HCT116 (cell line): ENCODE data around the gene ZNF76. TPM values are rescaled to one million over a fixed set of nuclear protein-coding genes. Genes with fewer than 3 reads are reported as not detected.

Source experiments
- ATAC-seq: fragments of 200-7000 bp; cut with Tn5 transposase; 2 replicates; pipeline ENCODE4 v1.9.1; 2020; ENCODE audit warnings: mild to moderate bottlenecking, moderate library complexity
- BruUV-seq: library from RNA; stranded (reverse); fragments of 400-500 nt; replicated peaks from 2 replicates; lab custom pipeline; 2021; lab: Mats Ljungman, UMichigan
- CTCF ChIA-PET: fragments of 300-600 bp; sonication (Branson Sonifier 250); formaldehyde crosslinking; loops from one replicate; lab custom pipeline; 2021; ENCODE audit warnings: antibody characterized with exemption; lab: Charles Lee
- POLR2A ChIA-PET: fragments of 300-600, 350-600 bp; sonication (Branson Sonifier 250); formaldehyde crosslinking; loops from one replicate; lab custom pipeline; 2021; ENCODE audit warnings: antibody characterized with exemption; lab: Charles Lee
- RAD21 ChIA-PET, 2 experiments: fragments of 300-600 bp; sonication (Branson Sonifier 250); formaldehyde crosslinking; loops; one replicate each; lab custom pipeline; 2023; ENCODE audit warnings: low total read pairs in 2 of 2; ENCODE audit not compliant: uncharacterized antibody in 2 of 2, unreplicated experiment in 2 of 2, low non-redundant PET in 1 of 2; lab: Charles Lee
- DNase-seq: peaks from one replicate; pipeline ENCODE4 v3.0.0-alpha.2; 2010; ENCODE audit warnings: low read depth, low spot score
- H2AFZ ChIP-seq: fragments of 200-600 bp; shearing (Covaris generic), sonication (generic); 2 replicates; pipeline ENCODE4 v1.6.1; 2017; ENCODE audit warnings: low read depth, mixed run types, mixed read lengths, antibody characterized with exemption, low read length; ENCODE audit not compliant: poor library complexity, severe bottlenecking
- H3K27ac ChIP-seq: 2 replicates; pipeline ENCODE4 v1.5.1; 2012; ENCODE audit warnings: low read depth, low read length
- H3K27me3 ChIP-seq: fragments of 200-600 bp; sonication (generic); 2 replicates; pipeline ENCODE4 v1.6.1; 2016; ENCODE audit warnings: mixed run types, low read length, mixed read lengths; ENCODE audit not compliant: insufficient read depth
- H3K36me3 ChIP-seq, 2 experiments: fragments of 200-500 bp in 1 of 2; fragments of 200-600 bp in 1 of 2; sonication (Bioruptor generic) in 1 of 2; sonication (generic) in 1 of 2; 2 replicates each; pipeline versions ENCODE4 v1.5.1 to v1.6.1; 2014 to 2016; ENCODE audit warnings: low read length in 2 of 2, inconsistent platforms in 1 of 2, mixed read lengths in 1 of 2, mixed run types in 1 of 2; ENCODE audit not compliant: insufficient read depth in 2 of 2, control insufficient read depth in 1 of 2
- H3K4me1 ChIP-seq, 2 experiments: fragments of 200-600 bp in 1 of 2; sonication (generic) in 1 of 2; 2 replicates each; pipeline versions ENCODE4 v1.5.1 to v1.6.1; 2012 to 2017; ENCODE audit warnings: low read length in 2 of 2, inconsistent platforms in 1 of 2, mild to moderate bottlenecking in 1 of 2, mixed read lengths in 1 of 2, mixed run types in 1 of 2, moderate library complexity in 1 of 2; ENCODE audit not compliant: insufficient read depth in 2 of 2, control insufficient read depth in 1 of 2
- H3K4me2 ChIP-seq: fragments of 200-600 bp; sonication (generic); 2 replicates; pipeline ENCODE4 v1.6.1; 2017; ENCODE audit warnings: mixed run types, low read length, mixed read lengths
- H3K4me3 ChIP-seq, 2 experiments: fragments of 200-600 bp in 1 of 2; sonication (generic) in 1 of 2; replicated peaks in 1 of 2; 2 replicates each; pipeline ENCODE4 v1.5.1; 2011 to 2016; ENCODE audit warnings: low read length in 2 of 2, control low read depth in 1 of 2, low read depth in 1 of 2, mild to moderate bottlenecking in 1 of 2, mixed read lengths in 1 of 2, mixed run types in 1 of 2
- H3K79me2 ChIP-seq: fragments of 200-600 bp; sonication (generic); 2 replicates; pipeline ENCODE4 v1.6.1; 2017; ENCODE audit warnings: mild to moderate bottlenecking, mixed run types, low read length, moderate library complexity, mixed read lengths; ENCODE audit not compliant: insufficient read depth
- H3K9ac ChIP-seq: fragments of 200-600 bp; sonication (generic); 2 replicates; pipeline ENCODE4 v1.6.1; 2016; ENCODE audit warnings: low read length, mixed read lengths
- H3K9me2 ChIP-seq: fragments of 200-600 bp; sonication (generic), shearing (Covaris generic); 2 replicates; pipeline ENCODE4 v1.6.1; 2017; ENCODE audit warnings: mixed run types, mild to moderate bottlenecking, moderate library complexity; ENCODE audit not compliant: insufficient read depth
- H3K9me3 ChIP-seq, 2 experiments: fragments of 200-500 bp in 1 of 2; fragments of 200-600 bp in 1 of 2; sonication (Bioruptor generic) in 1 of 2; sonication (generic) in 1 of 2; 2 replicates each; pipeline ENCODE4 v1.6.1; 2014 to 2017; ENCODE audit warnings: low read length in 2 of 2, mixed read lengths in 2 of 2, inconsistent platforms in 1 of 2, low read depth in 1 of 2, mild to moderate bottlenecking in 1 of 2, mixed run types in 1 of 2, moderate library complexity in 1 of 2; ENCODE audit not compliant: control insufficient read depth in 1 of 2, insufficient read depth in 1 of 2
- H4K20me1 ChIP-seq: fragments of 200-600 bp; sonication (generic), shearing (Covaris generic); 2 replicates; pipeline ENCODE4 v1.6.1; 2017; ENCODE audit warnings: mixed run types, mild to moderate bottlenecking, moderate library complexity; ENCODE audit not compliant: insufficient read depth
- CBX3 ChIP-seq: IDR thresholded peaks from 2 replicates; pipeline ENCODE4 v1.6.1; 2012; ENCODE audit warnings: low read depth
- ELF1 ChIP-seq: IDR thresholded peaks from 2 replicates; pipeline ENCODE4 v1.6.1; 2012; ENCODE audit warnings: low read depth, borderline replicate concordance
- EZH2phosphoT487 ChIP-seq: fragments of 200-600 bp; IDR thresholded peaks from 2 replicates; pipeline ENCODE4 v1.6.1; 2018; ENCODE audit warnings: antibody characterized with exemption, borderline replicate concordance
- JUND ChIP-seq: IDR thresholded peaks from 2 replicates; pipeline ENCODE4 v1.6.1; 2012
- MAX ChIP-seq: IDR thresholded peaks from 2 replicates; pipeline ENCODE4 v1.6.1; 2012
- POLR2AphosphoS5 ChIP-seq: IDR thresholded peaks from 2 replicates; pipeline ENCODE4 v1.6.1; 2011; ENCODE audit warnings: mild to moderate bottlenecking, low read depth, low read length, moderate library complexity
- RAD21 ChIP-seq: IDR thresholded peaks from 2 replicates; pipeline ENCODE4 v1.6.1; 2012; ENCODE audit warnings: low read depth, mild to moderate bottlenecking
- REST ChIP-seq: IDR thresholded peaks from 2 replicates; pipeline ENCODE4 v1.6.1; 2012; ENCODE audit warnings: low read depth
- SIN3A ChIP-seq: IDR thresholded peaks from 2 replicates; pipeline ENCODE4 v1.6.1; 2012; ENCODE audit warnings: low read depth
- SRF ChIP-seq: IDR thresholded peaks from 2 replicates; pipeline ENCODE4 v1.6.1; 2012; ENCODE audit warnings: low read depth
- YY1 ChIP-seq: IDR thresholded peaks from 2 replicates; pipeline ENCODE4 v1.6.1; 2011; ENCODE audit warnings: low read length, low read depth, moderate library complexity, mild to moderate bottlenecking; ENCODE audit not compliant: insufficient replicate concordance; ENCODE audit errors: extremely low read depth
- ZBTB33 ChIP-seq: IDR thresholded peaks from 2 replicates; pipeline ENCODE4 v1.6.1; 2011; ENCODE audit warnings: mild to moderate bottlenecking, low read length, moderate library complexity; ENCODE audit not compliant: insufficient replicate concordance; ENCODE audit errors: extremely low read depth
- ZFX ChIP-seq: fragments of 450-650 bp; IDR thresholded peaks from 2 replicates; pipeline ENCODE4 v1.6.1; 2017
- ZNF274 ChIP-seq: fragments of 200-500 bp; sonication (Bioruptor generic); IDR thresholded peaks from 2 replicates; pipeline ENCODE4 v1.6.1; 2014; ENCODE audit warnings: mild to moderate bottlenecking, low read depth, low read length, inconsistent platforms
- intact Hi-C: fragments of 100-400 bp; cut with micrococcal nuclease; formaldehyde crosslinking; loops from 2 replicates; pipeline ENCODE4 v1.10.0; 2022
- total RNA-seq: library from RNA; stranded (reverse); gene quantifications from one replicate; pipeline ENCODE4 v1.2.1, GENCODE V29; 2021; ENCODE audit not compliant: unreplicated experiment
- TF ChIP-seq, protein P1 (sequence below), 3 experiments: fragments of 200-600 bp in 1 of 3; sonication (generic) in 1 of 3; IDR thresholded peaks in 2 of 3; conservative IDR thresholded peaks in 1 of 3; 2 replicates each; pipeline ENCODE4 v1.5.1; 2012 to 2017; ENCODE audit warnings: low read depth in 2 of 3, low read length in 2 of 3, antibody characterized with exemption in 1 of 3, borderline replicate concordance in 1 of 3, control low read depth in 1 of 3, mild to moderate bottlenecking in 1 of 3, mixed read lengths in 1 of 3, mixed run types in 1 of 3, moderate library complexity in 1 of 3; ENCODE audit not compliant: insufficient read depth in 1 of 3
- TF ChIP-seq, protein P2 (sequence below): IDR thresholded peaks from 2 replicates; pipeline ENCODE4 v1.6.1; 2012

ZNF76 gene
- total RNA-seq, 1 experiment from 2014 or later: 47.5 TPM

DNA sequence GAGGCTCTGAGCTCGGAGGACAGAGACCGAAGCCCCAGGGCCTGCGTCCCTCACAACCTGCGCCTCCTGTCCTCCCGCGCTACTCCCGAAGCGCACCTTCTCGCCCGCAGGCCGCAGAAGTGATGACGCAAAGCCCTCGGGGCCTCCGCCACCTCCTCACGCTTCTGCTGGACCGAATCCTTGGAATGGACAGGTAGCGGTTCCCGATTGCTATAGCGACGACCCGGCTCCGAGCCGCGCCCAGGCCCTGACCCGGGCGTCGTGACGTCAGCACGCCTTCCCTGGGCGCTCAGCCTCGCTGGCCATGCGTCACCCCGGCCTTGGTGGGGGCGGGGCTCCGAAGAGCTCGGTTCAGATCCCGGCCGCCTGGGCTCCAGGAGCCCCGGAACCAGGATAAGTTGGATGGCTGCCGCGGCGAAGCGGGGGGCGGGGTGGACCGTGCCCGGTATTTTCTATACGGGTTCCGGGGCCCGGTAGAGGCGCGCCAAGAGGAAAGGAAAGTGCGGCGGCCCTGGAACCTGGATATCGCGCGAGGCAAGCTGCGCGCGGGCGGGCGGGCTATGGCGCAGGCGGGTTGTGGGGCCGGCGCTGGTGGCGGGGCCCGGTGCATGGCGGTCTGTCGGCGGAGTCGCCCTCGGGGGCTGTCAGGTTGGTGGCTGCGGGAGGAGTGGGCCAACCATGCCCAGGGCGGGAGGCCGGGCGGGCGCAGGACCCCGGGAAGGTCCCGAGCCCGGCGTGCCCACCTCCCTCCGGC is at the start of gene ZNF76 (continued):
- TF ChIP-seq, protein P1, sequence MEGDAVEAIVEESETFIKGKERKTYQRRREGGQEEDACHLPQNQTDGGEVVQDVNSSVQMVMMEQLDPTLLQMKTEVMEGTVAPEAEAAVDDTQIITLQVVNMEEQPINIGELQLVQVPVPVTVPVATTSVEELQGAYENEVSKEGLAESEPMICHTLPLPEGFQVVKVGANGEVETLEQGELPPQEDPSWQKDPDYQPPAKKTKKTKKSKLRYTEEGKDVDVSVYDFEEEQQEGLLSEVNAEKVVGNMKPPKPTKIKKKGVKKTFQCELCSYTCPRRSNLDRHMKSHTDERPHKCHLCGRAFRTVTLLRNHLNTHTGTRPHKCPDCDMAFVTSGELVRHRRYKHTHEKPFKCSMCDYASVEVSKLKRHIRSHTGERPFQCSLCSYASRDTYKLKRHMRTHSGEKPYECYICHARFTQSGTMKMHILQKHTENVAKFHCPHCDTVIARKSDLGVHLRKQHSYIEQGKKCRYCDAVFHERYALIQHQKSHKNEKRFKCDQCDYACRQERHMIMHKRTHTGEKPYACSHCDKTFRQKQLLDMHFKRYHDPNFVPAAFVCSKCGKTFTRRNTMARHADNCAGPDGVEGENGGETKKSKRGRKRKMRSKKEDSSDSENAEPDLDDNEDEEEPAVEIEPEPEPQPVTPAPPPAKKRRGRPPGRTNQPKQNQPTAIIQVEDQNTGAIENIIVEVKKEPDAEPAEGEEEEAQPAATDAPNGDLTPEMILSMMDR (IDR thresholded peaks at IDR 0.05 in 2 of 3, conservative IDR thresholded peaks at IDR 0.05 in 1 of 3; ENCODE audit: borderline replicate concordance in 1 of 3, insufficient read depth in 1 of 3, low read depth in 2 of 3, low read length in 2 of 3): no peak
- TF ChIP-seq ZNF274 (no peak), ZFX (peak; percentile 56; the same call in 1 of the 2 replicates), JUND (no peak; the same call in 1 of the 2 replicates), CBX3 (peak; percentile 82), POLR2AphosphoS5 (peak; percentile 53), SRF (peak; percentile 95), SIN3A (peak; percentile 98)

DNA sequence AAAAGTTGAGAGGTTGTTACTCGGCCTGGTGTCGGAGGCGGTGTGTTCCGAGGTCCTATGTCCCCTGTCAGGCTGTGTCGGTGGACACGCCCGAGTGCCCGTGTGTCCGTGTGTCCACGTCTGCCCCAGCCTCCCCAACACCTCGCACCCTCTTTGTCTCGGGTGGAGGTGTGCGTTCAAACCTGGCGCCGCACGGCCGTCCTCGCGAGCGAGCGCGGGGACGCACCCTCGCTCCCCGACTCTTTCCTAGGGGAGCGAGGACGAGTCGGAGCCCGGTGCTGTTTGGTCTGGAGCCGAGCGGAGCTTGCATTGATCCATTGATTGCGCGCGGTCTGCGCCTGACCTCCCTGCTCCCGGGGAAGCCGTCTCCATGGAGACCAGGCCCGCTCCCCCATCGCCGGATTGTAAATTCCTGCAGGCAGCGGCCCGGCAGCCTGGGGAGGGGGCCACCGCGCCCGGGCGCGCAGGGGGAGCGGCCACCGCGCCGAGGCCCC is 46.2 kb upstream of the ZNF76 start:
- Histone ChIP-seq H4K20me1 (no peaks in the 10 kb centered on the region), H3K27me3 (peaks cover 8% of the 10 kb centered on the region; the same call in 1 of the 2 replicates), H3K9me2 (no peaks in the 10 kb centered on the region), H3K4me3 (no peak overlapping the region), H3K9ac (no peak overlapping the region), H3K4me2 (no peak overlapping the region), H3K27ac (no peak overlapping the region), H3K9me3 (no peaks in the 10 kb centered on the region), H3K79me2 (no peaks in the 10 kb centered on the region), H3K4me1 (peaks cover 0 to 3% of the 10 kb centered on the region in 2 experiments; a peak in 2 of 4 replicates), H2AFZ (no peak overlapping the region), H3K36me3 (no peaks in the 10 kb centered on the region)
- no peak for ATAC-seq
- POLR2A ChIA-PET: no interaction called here
- BruUV-seq: no TSS peak
- RAD21 ChIA-PET: no interaction called here
- CTCF ChIA-PET: no interaction called here
- intact Hi-C loops: no loop called here
- DNase-seq: no peak
- TF ChIP-seq REST (no peak), YY1 (no peak), ZBTB33 (no peak), MAX (no peak), JUND (no peak), SRF (no peak), RAD21 (no peak), ELF1 (no peak), ZFX (no peak), CBX3 (no peak), EZH2phosphoT487 (no peak)
- TF ChIP-seq, protein P2, sequence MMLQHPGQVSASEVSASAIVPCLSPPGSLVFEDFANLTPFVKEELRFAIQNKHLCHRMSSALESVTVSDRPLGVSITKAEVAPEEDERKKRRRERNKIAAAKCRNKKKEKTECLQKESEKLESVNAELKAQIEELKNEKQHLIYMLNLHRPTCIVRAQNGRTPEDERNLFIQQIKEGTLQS: no peak
